HCEC 1CT (cell line): ENCODE measurements around the gene ADAMTS7.
"Not testable (repeated sequence)": the region's sequence is repeated elsewhere in the genome, so short reads cannot be mapped to it uniquely, and the experiment has no call there.

ENCODE experiments used
- DNase-seq: peaks from one replicate; pipeline ENCODE4 v3.0.0-alpha.2; 2017

ADAMTS7 gene, protein sequence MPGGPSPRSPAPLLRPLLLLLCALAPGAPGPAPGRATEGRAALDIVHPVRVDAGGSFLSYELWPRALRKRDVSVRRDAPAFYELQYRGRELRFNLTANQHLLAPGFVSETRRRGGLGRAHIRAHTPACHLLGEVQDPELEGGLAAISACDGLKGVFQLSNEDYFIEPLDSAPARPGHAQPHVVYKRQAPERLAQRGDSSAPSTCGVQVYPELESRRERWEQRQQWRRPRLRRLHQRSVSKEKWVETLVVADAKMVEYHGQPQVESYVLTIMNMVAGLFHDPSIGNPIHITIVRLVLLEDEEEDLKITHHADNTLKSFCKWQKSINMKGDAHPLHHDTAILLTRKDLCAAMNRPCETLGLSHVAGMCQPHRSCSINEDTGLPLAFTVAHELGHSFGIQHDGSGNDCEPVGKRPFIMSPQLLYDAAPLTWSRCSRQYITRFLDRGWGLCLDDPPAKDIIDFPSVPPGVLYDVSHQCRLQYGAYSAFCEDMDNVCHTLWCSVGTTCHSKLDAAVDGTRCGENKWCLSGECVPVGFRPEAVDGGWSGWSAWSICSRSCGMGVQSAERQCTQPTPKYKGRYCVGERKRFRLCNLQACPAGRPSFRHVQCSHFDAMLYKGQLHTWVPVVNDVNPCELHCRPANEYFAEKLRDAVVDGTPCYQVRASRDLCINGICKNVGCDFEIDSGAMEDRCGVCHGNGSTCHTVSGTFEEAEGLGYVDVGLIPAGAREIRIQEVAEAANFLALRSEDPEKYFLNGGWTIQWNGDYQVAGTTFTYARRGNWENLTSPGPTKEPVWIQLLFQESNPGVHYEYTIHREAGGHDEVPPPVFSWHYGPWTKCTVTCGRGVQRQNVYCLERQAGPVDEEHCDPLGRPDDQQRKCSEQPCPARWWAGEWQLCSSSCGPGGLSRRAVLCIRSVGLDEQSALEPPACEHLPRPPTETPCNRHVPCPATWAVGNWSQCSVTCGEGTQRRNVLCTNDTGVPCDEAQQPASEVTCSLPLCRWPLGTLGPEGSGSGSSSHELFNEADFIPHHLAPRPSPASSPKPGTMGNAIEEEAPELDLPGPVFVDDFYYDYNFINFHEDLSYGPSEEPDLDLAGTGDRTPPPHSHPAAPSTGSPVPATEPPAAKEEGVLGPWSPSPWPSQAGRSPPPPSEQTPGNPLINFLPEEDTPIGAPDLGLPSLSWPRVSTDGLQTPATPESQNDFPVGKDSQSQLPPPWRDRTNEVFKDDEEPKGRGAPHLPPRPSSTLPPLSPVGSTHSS (N-terminal part only)

DNA sequence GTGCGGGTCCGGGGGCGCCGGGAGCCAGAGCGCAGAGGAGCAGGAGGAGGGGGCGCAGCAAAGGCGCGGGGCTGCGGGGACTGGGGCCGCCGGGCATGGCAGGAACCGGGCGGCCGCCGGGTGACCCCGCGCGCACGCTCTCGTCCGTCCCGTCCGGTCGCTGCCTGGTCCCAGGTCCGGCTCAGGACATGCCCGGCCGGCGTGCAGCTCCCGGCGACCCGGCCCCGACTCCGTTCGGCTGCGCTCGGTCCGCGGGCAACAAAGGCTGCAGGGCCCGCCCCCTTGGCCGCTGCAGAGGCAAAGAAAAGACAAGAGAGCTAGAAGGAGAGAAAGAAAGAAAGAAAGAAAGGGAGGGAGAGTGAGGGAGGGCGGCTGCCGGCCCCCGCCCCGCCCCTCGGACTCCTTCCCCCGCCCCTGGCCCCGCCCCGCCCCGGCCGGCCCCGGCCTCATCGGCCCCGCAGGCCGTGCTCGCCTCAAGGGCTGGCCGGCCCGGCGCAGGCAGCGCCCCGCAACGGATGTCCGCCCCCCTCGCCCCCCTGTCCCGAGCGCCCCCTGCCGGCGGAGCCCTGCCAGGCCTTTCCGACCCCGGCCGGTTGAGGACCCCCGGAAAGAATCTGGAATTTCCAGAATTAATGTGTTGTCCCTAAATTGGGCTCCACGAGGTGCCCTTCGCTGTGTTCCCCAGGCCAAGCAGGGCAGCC, at the start of gene ADAMTS7:
ADAMTS7 (minus strand) TSS at position 341 of the 701 bp plus-strand sequence; CDS start at position 97, 244 bp downstream.
- DNase-seq: peak; percentile 58

DNA sequence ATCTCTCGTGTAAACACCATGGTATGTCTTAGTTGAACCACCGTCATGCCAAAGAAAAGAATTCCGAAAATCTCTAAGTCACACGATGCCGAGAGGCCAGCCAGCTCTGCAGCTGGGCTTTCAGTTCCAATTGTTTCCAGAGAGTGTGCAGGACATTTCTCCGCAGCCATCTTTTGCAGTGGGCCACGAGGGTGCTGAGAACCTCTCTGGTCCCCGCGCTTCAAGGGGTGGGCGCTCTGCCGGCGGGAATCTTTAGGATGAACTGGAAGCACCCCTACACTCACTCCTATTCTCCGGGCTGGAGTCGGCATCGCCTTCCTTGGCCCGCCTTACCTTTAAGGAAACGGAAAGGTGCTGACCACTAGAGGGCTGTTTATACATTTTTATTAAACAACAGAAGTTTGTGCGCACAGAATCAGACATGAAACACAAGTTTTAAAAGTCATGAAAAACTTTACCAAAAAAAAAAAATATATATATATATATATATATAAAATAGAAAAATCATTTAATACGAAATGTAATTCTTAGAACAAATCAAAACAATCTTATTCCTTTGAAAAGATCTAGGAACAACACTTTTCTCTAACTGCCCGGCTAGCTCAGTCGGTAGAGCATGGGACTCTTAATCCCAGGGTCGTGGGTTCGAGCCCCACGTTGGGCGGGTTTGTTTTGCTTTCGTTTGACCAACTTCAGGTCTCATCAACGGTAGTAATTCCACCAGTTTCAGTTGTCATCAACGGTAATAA, 48.9 kb upstream of the ADAMTS7 start:
- peak; percentile 83 for DNase-seq

DNA sequence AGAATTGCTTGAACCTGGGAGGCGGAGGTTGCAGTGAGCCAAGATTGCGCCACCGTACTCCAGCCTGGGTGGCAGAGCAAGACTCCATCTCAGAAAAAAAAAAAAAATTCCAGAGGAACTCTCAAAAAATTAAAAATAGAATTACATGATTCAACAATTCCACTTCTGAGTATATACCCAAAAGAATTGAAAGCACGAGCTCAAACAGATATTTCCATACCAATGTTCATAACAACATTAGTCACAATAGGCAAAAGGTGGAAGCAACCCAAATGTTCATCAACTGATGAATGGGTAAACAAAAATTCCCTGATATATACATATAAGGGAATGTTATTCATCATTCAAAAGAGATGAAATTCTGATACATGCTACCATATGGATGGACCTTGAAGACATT, 44.5 kb upstream of the ADAMTS7 start:
- DNase-seq: peak; percentile 96

DNA sequence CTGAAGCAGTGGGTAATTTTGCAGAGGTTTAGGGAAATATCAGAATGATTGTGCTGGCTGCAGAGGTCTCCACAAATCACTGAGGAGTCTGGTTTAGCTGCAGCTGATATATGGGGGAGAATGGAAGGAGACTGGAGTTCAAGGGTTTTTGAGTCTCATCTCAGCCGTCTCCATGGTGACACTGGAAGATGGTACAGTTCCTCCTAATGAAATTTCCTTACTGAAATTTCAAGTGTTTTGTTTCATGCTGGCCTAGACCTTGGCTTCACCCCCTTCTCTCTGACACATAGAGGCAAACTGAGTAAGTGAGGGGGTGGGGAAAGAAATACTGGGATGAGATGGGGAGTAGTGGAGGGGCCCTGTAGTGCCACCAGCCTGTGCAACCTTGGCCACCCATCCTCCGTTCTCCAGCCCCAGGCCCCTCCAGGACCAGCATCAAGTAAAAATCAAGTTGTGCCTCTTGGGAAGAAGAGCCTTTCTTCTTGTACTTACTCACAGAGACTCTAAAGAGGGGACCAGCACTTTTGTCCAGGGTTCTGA, 43.6 kb upstream of the ADAMTS7 start:
- DNase-seq: no peak

DNA sequence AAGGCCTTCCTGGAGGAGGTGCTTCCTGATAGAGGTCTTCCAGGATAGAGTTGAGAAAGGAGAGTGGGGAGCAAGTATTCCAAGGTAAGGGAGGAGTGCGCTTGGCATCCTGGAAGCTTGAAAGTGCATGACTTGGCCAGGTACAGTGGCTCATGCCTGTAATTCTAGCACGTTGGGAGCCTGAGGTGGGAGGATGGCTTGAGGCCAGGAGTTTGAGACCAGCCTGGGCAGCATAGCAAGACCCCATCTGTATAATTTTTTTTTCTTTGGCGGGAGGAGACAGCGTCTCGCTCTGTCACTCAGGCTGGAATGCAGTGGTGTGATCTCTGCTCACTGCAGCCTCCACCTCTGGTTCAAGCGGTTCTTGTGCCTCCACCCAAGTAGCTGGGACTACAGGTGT, 42.2 kb upstream of the ADAMTS7 start:
- DNase-seq: no peak

DNA sequence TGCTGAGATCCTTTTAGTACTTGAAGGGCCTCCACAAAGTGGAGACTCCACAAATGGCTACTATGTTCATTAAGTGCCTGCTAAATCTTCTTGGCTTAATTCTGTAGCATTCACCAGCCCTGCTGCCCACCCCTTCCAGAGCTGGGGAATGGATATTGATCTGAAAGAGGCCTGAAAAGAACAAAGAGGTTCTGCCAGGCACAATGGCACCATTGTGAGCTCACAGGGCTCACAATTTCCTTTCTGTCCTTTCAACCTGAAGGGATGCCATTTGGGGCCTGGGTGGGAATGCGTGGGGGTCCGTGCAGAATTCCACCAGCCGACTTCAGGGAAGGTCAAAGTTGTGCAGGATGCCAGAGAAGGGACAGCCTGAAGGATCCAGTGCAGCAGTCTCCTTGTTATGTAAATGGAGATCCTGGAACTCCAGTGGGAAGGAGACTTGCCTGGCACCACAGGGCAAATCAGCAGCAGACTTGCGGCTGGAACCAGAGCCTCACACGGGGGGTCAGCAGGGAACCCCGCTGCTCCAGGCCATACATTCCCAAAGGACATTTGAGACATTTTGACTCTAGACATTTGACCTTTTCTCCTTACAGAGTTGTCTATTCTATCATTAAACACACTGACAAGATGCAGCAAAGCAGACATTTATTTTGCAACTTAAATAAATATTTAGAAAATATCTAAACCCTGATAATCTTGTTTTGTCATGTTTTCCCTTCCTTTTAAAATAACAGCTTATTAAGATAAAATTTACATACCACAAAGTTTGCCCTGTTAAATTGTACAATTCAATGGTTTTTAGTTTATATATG, 39.9 kb upstream of the ADAMTS7 start:
- no peak for DNase-seq

DNA sequence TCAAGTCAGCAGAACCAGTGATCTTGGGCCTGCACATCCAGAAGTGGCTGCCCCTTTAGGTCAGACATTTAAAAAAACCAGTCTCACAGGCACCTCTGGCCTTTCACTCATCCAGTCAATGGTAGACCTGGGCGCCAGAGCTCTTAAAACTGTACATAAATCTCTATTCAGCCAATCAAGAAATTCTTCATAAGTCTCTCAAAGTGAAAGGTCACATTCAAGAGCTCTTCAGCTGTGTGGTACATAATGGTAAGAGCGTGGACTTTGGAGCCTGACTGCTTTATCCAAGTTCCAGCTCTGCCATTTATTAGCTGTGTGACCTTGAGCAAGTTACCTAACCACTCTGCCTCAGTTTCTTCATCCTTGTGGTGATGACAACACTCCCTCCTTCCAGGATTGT, 39.1 kb upstream of the ADAMTS7 start:
- DNase-seq: no peak

DNA sequence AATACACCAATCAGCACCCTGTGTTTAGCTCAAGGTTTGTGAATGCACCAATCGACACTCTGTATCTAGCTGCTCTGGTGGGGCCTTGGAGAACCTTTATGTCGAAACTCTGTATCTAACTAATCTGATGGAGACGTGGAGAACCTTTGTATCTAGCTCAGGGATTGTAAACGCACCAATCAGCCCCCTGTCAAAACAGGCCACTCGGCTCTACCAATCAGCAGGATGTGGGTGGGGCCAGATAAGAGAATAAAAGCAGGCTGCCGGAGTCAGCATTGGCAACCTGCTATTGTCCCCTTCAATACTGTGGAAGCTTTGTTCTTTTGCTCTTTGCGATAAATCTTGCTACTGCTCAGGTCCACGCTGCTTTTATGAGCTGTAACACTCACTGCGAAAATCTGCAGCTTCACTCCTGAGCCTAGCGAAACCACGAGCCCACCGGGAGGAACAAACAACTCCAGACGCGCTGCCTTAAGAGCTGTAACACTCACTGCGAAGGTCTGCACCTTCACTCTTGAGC, 36.2 kb upstream of the ADAMTS7 start:
- not testable (repeated sequence) for DNase-seq

DNA sequence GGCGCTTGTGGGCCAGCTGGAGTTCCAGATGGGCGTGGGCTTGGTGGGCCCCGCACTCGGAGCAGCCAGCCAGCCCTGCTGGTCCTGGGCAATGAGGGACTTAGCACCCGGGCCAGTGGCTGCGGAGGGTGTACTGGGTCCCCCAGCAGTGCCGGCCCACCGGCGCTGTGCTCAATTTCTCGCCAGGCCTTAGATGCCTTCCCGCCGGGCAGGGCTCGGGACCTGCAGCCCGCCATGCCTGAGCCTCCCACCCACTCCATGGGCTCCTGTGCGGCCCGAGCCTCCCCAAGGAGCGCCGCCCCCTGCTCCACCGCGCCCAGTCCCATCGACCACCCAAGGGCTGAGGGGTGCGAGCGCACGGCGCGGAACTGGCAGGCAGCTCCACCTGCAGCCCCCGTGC, 35.6 kb upstream of the ADAMTS7 start:
- DNase-seq: not testable (repeated sequence)

DNA sequence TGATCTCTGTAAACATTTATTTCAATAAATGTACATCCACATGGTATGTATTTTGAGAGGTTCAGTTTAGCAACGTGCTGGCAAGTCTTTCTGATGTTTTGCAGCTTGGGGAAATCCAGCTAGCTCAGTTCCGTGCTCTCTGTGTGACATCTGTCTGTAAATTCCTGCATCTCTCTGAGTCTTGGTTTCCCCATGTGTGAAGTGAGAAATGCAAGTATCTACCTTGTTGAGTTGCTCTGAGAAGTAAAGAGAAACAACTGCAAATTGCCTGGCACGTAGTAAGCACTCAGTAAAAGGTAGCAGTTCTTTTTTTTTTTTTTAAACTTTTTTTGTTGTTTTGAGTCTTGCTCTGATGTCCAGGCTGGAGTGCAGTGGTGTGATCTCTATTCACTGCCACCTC, 31.3 kb upstream of the ADAMTS7 start:
- no peak for DNase-seq

DNA sequence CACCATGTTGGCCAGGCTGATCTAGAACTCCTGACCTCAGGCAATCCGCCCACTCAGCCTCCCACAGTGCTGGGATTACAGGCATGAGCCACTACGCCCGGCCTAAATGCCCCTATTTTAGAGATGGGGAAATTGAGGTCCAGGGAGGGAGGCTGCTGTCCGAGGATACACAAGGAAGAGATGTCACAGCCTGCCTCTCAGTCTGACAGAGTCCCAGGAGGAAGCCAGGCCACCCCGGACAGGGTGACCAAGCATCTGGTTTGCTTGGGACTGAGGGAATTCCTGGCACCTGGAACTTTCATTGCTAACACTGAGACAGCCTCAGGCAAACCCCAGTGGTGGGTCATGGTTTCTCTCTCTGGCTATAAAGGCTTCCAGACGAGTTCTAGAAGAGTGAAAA, 30.6 kb upstream of the ADAMTS7 start:
- no peak for DNase-seq

DNA sequence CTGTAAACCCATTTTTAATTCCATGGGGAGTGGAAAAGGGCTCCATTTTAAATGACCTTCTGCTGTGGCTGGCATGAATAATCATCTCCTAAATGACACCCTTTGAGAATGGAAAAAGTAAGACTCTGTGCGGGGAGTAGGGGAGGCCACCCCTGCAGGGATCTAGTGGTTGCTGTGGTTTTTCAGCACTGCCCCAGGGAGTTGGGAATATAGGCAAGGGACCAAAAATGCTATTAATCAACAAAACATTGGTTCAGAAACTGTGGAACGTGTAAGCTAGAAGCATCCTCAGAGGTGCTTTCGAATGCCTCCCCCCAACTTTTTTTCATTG, 30.1 kb upstream of the ADAMTS7 start:
- no peak for DNase-seq

DNA sequence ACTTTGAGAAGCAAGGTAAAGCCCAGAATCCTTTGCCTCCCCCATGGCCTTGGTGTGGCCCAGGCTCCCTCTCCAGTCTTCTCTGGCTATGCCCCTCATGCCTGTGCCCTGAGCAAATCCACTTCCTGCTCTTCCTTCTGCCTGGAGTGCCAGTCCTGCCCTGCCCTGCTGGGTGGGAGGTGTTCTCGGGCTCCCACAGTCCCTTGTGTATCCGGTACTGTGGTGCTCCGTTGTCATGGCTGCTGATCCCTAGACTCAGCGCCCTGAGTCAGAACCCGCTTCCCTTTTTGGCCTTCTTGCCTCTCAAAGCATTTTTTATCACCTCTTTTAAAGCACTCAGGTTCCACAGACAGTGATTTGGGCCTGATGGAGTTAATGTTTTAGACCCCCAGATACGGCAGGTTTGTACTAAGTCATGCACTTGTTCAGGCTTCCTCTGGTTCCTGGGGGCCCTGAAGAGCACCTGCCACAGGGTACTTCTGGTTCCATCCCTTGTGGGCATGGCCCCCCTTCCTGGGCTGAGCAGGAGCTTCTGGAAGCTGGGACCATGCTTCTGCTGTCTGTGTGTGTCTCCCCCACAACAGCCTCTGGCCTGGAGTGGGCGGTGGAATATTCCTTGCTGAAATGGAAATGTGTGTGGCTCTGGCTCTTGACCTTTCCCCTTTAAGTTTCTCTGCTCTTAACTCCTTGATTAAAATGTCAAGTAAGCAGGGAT, 29.6 kb upstream of the ADAMTS7 start:
- no peak for DNase-seq

DNA sequence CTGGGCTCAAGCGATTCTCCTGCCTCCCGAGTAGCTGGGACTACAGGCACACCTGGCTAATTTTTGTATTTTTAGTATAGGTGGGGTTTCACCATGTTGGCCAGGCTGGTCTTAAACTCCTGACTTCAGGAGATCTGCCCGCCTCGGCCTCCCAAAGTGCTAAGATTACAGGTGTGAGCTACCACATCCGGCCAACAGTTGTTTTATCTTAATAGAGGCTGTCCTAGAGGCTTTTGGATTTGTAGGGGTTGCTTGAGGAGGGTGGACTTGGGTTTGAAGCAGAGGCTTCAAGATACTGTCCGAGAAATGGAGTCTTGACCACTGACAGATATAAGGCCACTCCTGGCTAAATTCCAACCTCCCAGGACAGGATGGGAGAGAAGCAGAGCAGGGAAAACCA, 27.9 kb upstream of the ADAMTS7 start:
- DNase-seq: not testable (repeated sequence)

DNA sequence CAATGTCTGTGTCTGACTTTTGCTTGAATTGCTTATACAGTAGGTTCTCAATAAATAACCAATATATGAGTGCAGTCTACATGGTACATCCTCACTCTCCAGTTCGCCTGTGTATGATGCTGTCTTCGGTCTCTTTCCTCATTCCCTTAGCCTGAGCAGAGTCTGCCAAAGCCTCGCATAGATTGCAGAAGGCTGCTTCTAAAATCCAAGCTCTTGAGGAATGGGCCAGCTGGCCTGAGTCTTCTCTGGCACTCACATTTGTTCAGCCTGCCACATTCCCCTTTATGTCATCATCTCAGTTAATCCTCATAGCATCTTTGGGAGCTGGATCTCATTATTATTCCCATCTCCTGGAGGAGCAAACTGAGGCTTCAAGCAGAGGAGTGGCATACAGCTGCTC, 27.2 kb upstream of the ADAMTS7 start:
- no peak for DNase-seq

DNA sequence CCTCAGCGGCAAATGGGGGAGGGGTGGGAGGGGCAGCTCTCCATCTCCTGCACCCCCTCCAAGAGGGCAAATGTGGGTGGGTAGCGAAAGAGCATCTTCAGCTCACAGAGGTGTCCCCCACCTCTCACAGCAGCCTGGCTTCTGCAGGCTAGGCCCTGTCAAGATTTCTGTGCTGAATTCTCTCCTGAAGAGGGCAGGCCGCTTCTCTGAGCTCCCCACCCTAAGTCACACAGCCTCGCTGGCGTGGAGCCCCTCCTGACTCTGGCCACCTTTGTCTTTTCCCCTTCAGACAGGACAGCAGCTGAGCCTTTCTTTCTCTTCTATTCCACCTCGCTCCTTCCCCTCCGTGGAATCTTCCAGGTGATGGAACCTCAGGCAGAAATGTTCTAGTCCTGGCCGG, 26.3 kb upstream of the ADAMTS7 start:
- DNase-seq: no peak

DNA sequence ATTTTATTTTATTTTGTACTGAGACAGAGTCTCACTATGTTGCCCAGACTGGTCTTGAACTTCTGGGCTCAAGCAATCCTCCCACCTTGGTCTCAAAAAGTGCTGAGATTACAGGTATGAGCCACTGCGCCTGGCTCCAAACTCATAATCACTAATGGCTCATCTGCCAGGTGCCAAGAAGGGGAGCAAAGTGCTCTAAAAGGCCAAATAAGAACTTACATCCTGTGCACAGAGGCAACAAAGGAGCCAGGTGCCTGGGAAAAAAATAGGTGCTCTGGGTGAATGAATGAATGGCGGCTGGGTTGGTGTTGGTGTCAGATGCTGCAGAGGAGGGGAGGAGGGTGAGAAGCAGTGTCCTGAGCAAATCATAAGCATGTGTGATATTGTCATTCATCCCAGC, 25.9 kb upstream of the ADAMTS7 start:
- no peak for DNase-seq

DNA sequence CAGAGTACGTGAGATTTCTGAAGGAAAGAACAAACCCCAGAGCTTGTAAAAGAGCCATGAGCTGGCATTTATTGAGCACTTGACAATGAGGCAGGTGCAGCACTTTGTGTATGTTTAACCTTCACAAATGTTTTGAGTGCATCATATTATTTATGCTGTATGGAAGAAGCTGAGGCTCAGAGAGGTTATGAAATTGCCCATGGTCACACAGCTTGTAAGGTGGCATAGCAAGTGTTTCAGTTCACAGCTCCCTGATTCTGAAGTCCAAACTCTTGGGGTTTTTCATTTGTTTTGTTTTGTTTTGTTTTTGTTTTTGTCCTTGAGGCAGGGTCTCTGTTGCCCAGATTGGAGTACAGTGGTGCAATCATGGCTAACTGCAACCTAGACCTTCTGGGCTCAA, 25.1 kb upstream of the ADAMTS7 start:
- DNase-seq: no peak
